PC-3 (cell line): ENCODE results near the gene FAM222A.

Source experiments
- EZH2 ChIP-seq: fragments of 300-600 bp; sonication (generic); IDR thresholded peaks from one replicate; pipeline ENCODE4 v1.6.1; 2017; ENCODE audit warnings: antibody characterized with exemption, mild to moderate bottlenecking, low read length; ENCODE audit not compliant: unreplicated experiment
- EZH2phosphoT487 ChIP-seq: fragments of 300-600 bp; sonication (generic); IDR thresholded peaks from 2 replicates; pipeline ENCODE4 v1.6.1; 2018; ENCODE audit warnings: mild to moderate bottlenecking, antibody characterized with exemption, low read length, borderline replicate concordance
- TF ChIP-seq, protein P1 (sequence below): fragments of 300-600 bp; sonication (generic); conservative IDR thresholded peaks from 2 replicates; pipeline ENCODE4 v1.5.1; 2017; ENCODE audit warnings: antibody characterized with exemption, low read depth, mild to moderate bottlenecking, low read length

DNA sequence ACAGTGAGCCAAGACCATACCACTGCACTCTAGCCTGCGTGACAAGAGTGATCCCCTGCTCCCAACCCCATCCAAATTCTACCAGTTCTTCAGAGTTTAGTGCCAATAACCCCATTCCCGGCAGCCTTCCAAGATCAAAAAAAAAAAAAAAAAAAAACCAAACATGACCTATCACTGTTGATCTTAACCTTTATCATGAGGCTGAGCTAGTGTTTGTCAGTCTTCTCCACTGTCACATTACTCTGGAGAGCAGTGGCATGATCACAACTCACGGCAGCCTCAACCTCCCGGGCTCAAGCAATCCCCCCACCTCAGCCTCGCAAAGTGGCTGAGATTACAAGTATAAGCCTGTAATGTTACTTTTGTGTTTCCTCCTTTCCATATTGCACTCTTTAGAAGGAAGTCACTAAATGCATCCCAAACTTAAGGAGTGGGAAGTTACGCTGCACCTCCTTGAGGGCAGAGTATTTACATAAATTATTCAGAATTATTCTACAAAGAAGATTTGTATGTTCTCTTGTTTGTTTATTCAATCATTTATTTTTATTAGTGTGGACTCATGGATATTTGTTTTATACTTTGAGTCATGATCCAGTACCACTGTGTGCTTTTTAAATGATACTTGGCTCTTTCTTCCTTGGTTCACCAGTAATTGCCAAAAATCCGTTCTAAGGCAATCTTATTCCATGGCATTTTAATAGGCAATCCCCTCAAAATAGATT, 31.5 kb upstream of the FAM222A start:
- TF ChIP-seq, protein P1, sequence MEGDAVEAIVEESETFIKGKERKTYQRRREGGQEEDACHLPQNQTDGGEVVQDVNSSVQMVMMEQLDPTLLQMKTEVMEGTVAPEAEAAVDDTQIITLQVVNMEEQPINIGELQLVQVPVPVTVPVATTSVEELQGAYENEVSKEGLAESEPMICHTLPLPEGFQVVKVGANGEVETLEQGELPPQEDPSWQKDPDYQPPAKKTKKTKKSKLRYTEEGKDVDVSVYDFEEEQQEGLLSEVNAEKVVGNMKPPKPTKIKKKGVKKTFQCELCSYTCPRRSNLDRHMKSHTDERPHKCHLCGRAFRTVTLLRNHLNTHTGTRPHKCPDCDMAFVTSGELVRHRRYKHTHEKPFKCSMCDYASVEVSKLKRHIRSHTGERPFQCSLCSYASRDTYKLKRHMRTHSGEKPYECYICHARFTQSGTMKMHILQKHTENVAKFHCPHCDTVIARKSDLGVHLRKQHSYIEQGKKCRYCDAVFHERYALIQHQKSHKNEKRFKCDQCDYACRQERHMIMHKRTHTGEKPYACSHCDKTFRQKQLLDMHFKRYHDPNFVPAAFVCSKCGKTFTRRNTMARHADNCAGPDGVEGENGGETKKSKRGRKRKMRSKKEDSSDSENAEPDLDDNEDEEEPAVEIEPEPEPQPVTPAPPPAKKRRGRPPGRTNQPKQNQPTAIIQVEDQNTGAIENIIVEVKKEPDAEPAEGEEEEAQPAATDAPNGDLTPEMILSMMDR = no peak
- TF ChIP-seq EZH2phosphoT487 (no peak), EZH2 (no peak)
